ENCODE data around the gene REP15.

The REP15 gene

DNA sequence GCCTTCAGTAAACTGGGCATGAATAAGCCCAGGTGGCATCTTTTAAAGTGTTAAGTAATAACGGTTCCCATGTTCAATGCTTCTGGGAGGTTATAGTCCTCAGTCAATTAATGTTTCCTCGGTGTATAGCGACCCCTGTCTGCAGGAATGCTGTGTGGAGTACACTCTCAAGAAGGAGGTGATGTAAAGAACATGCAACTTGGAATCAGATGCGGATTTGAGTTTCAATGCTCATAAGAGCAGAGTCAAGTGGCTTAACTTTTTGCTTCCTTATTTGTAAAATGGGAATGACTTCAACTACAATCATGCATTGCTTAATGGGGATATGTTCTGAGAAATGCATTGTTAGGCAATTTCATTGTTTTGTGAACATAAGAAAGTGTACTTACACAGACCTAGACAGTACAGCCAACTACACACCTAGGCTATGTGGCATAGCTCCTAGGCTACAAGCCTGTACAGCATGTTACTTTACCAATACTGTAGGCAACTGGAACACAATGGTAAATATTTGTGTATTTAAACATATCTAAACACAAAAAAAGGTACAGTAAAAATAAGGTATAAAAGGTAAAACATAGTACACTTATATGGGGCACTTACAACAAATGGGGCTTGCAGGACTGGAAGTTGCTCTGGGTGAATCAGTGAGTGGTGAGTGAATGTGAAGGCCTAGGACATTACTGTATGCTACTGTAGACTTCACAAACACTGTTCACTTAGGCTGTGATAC, 7.6 kb downstream of the REP15 start:
- no peak overlapping the region for H3K27ac ChIP-seq
- TF ChIP-seq CTCF (conservative IDR thresholded peaks at IDR 0.05): peak; percentile 94
- no peak for TF ChIP-seq ZFX (IDR thresholded peaks at IDR 0.05)

DNA sequence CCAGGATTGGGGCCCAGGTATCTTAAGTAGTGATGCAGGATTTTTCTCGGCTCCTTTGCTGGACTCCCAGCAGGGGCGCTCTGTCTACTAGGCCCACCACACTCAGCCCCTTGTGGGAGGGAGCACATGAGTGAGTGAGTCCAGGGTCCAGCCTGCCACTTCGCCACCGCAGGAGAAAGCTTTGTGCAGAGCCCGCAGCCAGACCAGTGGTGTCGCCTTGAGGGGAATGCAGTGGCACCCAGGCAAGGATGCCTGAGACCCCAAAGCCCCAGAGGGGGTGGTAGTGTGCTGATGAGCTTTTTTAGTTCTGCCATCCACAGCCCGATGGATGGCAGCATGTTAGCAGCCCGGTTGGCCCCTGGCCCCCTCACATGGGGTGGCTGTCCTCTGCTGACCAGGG, 9.0 kb downstream of the REP15 start:
- H3K27ac ChIP-seq: no peak overlapping the region
- TF ChIP-seq CTCF (conservative IDR thresholded peaks at IDR 0.05) (no peak), ZFX (IDR thresholded peaks at IDR 0.05) (no peak)

GRCh38 chr12:27707216-27707615, 11.0 kb downstream of the REP15 start:
- no peak overlapping the region for H3K27ac ChIP-seq
- TF ChIP-seq CTCF (conservative IDR thresholded peaks at IDR 0.05): no peak
- TF ChIP-seq ZFX (IDR thresholded peaks at IDR 0.05): no peak

DNA sequence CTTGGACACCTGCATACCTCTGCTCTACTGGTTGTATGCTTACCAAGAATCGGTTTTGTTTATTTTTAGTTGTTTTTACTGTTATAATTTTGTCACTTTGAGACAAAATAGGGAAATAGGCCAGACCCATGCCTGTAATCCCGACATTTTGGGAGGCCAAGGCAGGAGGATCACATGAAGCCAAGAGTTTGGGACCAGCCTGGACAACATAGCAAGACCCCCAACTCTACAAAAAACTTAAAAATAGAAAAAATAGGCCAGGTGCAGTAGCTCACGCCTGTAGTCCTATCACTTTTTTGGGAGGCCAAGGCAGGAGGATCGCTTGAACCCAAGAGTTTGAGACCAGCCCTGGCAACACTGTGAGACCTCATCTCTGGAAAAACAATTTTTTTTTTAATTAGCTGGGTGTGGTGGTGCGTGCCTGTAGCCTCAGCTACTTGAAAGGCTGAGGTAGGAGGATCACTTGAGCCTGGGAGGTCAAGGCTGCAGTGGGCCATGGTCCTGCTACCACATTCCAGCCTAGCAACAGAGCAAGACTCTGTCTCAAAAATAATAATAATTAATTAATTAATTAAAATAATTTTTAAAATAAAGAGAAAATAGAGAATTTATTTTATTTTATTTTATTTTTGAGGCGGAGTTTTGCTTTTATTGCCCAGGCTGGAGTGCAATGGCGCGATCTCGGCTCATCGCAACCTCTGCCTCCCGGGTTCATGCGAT, 13.1 kb downstream of the REP15 start:
- peak overlapping the region; percentile 98 for H3K27ac ChIP-seq
- TF ChIP-seq CTCF (conservative IDR thresholded peaks at IDR 0.05) (no peak), ZFX (IDR thresholded peaks at IDR 0.05) (no peak)

GRCh38 chr12:27709932-27710591, 13.8 kb downstream of the REP15 start:
- TF ChIP-seq ZFX (IDR thresholded peaks at IDR 0.05) (no peak), CTCF (conservative IDR thresholded peaks at IDR 0.05) (no peak)
- H3K27ac ChIP-seq: peak overlapping the region; percentile 98

DNA sequence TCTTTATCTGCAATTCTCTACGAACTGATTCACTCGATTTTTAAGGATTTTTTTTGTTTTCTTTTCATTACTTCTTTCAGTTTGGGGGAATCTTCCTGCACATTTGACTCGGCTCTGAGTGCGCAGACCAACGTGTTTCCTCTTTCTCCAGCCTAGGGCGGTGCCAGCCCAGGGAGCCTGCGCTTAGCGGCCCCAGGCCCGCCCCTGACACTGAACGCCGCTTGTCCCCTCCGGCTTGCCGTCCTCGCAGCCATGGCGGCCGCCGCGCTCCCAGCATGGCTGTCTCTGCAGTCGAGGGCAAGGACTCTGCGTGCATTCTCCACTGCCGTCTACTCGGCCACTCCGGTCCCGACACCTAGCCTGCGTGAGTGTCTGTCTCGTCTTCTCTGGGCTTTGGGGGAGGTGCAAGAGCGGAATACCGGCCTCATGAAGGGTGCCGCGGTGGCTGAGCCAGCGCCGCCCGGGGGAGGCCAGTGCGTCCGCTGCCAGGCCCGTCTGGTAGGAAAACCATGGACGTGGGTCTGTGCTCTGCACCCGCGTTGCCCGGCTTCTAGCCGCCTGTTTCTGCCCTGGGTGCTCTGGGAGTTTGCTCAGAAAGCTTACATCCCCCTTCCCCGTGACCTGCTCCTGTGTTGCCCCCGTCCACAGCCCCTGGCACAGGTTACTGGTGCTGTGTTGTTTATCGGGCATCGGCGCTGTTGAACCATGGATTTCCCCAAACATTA, 14.5 kb downstream of the REP15 start, which contains the start of gene MRPS35:
Gene MRPS35 (plus strand): TSS at position 241 of the 725 bp plus-strand sequence. CDS start 12 bp downstream, at position 253.
- TF ChIP-seq CTCF (conservative IDR thresholded peaks at IDR 0.05) (no peak), ZFX (IDR thresholded peaks at IDR 0.05) (peak; percentile 93)
- peak within 1 kb of the TSS; percentile 98 for H3K27ac ChIP-seq
